ENCODE data around the gene FAF1. TPM values are rescaled to one million over a fixed set of nuclear protein-coding genes. Genes with fewer than 3 reads are reported as not detected.
"Not testable (repeated sequence)": the region's sequence is repeated elsewhere in the genome, so short reads cannot be mapped to it uniquely, and the experiment has no call there.

Gene FAF1
- total RNA-seq, 1 donor from 2014 or later = 56.5 TPM

- peak; percentile 72 for DNase-seq
These were observed 209.9 kb downstream of the FAF1 start for GRCh38 chr1:50750021-50750619.

- no peak for DNase-seq
These were observed 212.7 kb downstream of the FAF1 start for GRCh38 chr1:50747394-50747793.

- DNase-seq = no peak
These were observed 217.5 kb downstream of the FAF1 start for GRCh38 chr1:50742523-50742922.

GRCh38 chr1:50739125-50739524 is 220.9 kb downstream of the FAF1 start:
- DNase-seq = no peak

- DNase-seq = peak; percentile 59
These were observed 224.6 kb downstream of the FAF1 start for GRCh38 chr1:50735443-50735842.

- DNase-seq = not testable (repeated sequence)
These were observed 232.5 kb downstream of the FAF1 start for GRCh38 chr1:50727578-50727977.

GRCh38 chr1:50724626-50725286 is 235.3 kb downstream of the FAF1 start:
- peak; percentile 47 for DNase-seq

GRCh38 chr1:50720457-50721053 is 239.5 kb downstream of the FAF1 start:
- no peak for DNase-seq

GRCh38 chr1:50719126-50719525 is 240.9 kb downstream of the FAF1 start:
- no peak for DNase-seq

GRCh38 chr1:50717327-50717726 is 242.7 kb downstream of the FAF1 start:
- DNase-seq = no peak

GRCh38 chr1:50716455-50716854 is 243.6 kb downstream of the FAF1 start:
- DNase-seq = not testable (repeated sequence)

- no peak for DNase-seq
These were observed 250.0 kb downstream of the FAF1 start for GRCh38 chr1:50710099-50710498.

GRCh38 chr1:50707824-50708223 is 252.2 kb downstream of the FAF1 start:
- no peak for DNase-seq

- DNase-seq = no peak
These were observed 254.4 kb downstream of the FAF1 start for GRCh38 chr1:50705699-50706098.

GRCh38 chr1:50705041-50705440 is 255.0 kb downstream of the FAF1 start:
- DNase-seq = no peak

GRCh38 chr1:50704126-50704525 is 255.9 kb downstream of the FAF1 start:
- DNase-seq = peak; percentile 67

- DNase-seq = no peak
These were observed 256.8 kb downstream of the FAF1 start for GRCh38 chr1:50703240-50703639.

- no peak for DNase-seq
These were observed 257.7 kb downstream of the FAF1 start for GRCh38 chr1:50702395-50702794.

GRCh38 chr1:50701706-50702317 is 258.3 kb downstream of the FAF1 start:
- peak; percentile 9 for DNase-seq

GRCh38 chr1:50700621-50701020 is 259.4 kb downstream of the FAF1 start:
- no peak for DNase-seq

- no peak for DNase-seq
These were observed 259.9 kb downstream of the FAF1 start for GRCh38 chr1:50700214-50700613.

GRCh38 chr1:50699795-50700194 is 260.3 kb downstream of the FAF1 start:
- no peak for DNase-seq
